SHP77 (cell line): Measurements from ENCODE around the gene PEX5.
"Not testable (repeated sequence)": the region's sequence is repeated elsewhere in the genome, so short reads cannot be mapped to it uniquely, and the experiment has no call there.

Experiments
- DNase-seq, 2 experiments: peaks; one replicate each; lab custom pipeline; 2025; lab: John Stamatoyannopoulos, UW

PEX5 gene

GRCh38 chr12:7217475-7218069, 28.1 kb downstream of the PEX5 start:
- no peak for DNase-seq

GRCh38 chr12:7219599-7220243, 30.2 kb downstream of the PEX5 start:
- peak; percentile 36 to 41 for DNase-seq

- no peak for DNase-seq
Measured at GRCh38 chr12:7221486-7221885, 32.0 kb downstream of the PEX5 start.

GRCh38 chr12:7229741-7230140, 40.3 kb downstream of the PEX5 start:
- DNase-seq = no peak

GRCh38 chr12:7241404-7242005, 52.0 kb downstream of the PEX5 start:
- DNase-seq = no peak

GRCh38 chr12:7242176-7243101, 53.0 kb downstream of the PEX5 start:
- DNase-seq = no peak

GRCh38 chr12:7251328-7251996, 62.0 kb downstream of the PEX5 start:
- DNase-seq = not testable (repeated sequence)

GRCh38 chr12:7259060-7259459, 69.6 kb downstream of the PEX5 start:
- no peak for DNase-seq
